ENCODE measurements around the gene AEN.

AEN gene

GRCh38 chr15:88655800-88656488, 34.8 kb downstream of the AEN start:
- DNase-seq = no peak
- Mint-ChIP-seq H3K27me3 (ENCODE audit: low read depth, poor library complexity) (peaks cover 23% of the 10 kb centered on the region), H3K9me3 (no peaks in the 10 kb centered on the region), H3K4me3 (no peak overlapping the region), H3K4me1 (peaks cover 15% of the 10 kb centered on the region), H3K36me3 (ENCODE audit: low read depth) (no peaks in the 10 kb centered on the region), H3K27ac (no peak overlapping the region)
- no peak for TF ChIP-seq CTCF (IDR thresholded peaks at IDR 0.05)

DNA sequence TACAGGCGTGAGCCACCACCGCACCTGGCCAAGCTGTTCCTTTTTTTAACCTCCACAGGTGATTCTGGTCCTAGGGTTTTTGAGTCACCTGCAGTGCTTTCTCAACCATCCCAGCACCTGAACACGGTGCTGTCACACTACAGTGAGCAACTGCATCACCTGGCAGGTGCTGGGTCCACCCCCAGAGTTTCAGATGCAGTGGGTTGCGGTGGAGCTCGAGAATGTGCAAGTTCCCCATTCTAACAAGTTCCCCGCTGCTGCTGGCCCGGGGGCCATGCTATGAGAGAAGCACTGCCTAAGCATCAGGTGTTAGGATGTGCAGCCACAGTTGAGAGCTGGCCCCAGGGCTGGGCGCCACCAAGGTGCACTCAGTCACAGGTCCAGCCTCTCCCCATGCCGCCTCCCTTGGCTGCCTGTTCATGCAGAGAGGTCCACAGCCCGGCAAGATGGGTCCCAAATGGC, 35.7 kb downstream of the AEN start:
- Mint-ChIP-seq H3K4me3 (no peak overlapping the region), H3K27ac (no peak overlapping the region), H3K4me1 (peaks cover 15% of the 10 kb centered on the region), H3K9me3 (no peaks in the 10 kb centered on the region), H3K36me3 (ENCODE audit: low read depth) (no peaks in the 10 kb centered on the region), H3K27me3 (ENCODE audit: low read depth, poor library complexity) (peaks cover 29% of the 10 kb centered on the region)
- TF ChIP-seq CTCF (IDR thresholded peaks at IDR 0.05) = no peak
- DNase-seq = no peak

DNA sequence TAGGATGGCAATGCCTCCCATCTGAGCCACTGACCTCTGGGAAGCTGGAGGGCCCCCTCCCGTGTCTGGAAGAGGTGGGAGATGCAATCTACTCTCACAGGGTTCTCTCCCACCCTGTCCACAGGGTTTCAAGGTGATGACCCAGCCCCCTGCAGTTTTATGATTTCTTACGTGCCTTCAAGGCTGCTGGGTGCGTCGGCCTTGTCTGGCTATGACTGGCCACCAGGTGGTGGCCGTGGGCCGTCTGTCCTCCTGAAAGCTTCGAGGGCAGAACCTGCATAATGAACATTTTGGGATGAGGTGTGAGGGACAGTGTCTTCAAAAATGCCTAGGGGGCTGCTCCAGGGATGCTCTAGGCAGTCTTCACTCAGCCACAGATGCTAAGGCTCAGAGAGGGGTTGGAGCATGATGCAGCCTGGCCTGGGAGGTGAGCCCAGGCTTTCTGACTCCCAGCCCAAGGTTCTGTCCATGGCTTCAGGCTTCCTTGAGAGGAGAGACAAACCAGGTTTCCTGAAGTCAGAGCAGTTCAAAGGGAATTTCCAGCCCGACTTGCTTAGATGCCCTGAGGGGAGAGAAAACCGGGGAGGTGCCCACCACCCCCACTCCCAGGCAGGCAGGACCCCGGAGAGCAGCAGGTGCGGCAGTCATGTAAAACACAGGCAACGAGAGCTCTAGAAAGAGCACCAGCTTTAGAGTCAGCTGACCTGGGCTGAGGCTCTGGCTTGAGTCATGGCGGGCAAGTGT, 36.4 kb downstream of the AEN start:
- Mint-ChIP-seq H3K27me3 (ENCODE audit: low read depth, poor library complexity) (peaks cover 36% of the 10 kb centered on the region), H3K4me3 (no peak overlapping the region), H3K4me1 (peaks cover 15% of the 10 kb centered on the region), H3K36me3 (ENCODE audit: low read depth) (no peaks in the 10 kb centered on the region), H3K9me3 (peaks cover 5% of the 10 kb centered on the region), H3K27ac (peak overlapping the region; percentile 44)
- DNase-seq = peak; percentile 63
- peak; percentile 80 for TF ChIP-seq CTCF (IDR thresholded peaks at IDR 0.05)

DNA sequence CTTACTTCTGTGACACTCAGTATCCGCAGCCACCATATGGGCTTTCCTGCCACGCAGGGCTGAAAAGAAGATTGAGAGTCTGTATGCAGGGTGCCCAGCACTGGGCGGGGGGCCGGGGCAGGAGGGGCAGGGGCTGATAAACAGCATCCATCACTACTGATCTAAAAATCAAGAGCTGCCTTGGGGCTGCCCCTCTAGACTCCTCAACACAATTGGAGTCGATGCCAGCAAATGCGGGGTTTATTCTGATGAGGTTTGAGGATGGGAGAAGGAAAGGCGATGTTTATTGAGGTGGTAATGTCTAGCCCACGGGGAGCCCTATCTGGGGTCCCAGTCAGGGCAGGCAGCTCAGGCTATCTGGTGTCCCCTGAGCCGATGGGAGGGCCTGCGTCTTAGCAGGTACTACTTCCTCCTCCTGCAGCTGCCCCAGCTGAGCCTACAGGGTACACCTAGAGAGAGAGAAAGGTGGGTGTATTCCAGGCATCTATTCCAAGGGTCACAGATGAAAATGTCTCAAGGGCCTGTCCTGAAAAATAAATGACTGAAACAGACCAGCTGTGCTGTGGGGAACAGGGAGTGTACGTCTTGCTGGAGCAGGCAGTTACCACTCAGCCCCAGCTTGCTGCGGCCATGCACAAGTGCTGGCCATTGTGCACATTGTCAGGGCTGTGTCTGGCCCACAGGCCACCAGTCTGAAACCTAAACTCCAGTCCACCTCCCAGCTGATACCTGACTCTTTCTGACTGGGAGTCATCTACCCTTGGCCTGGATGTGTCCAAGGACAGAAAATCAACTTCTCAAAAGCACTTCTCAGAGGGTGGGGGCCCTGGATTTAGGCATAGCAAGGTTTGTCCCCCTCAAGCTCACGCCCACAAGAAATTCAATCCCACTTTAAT, 37.2 kb downstream of the AEN start:
- Mint-ChIP-seq H3K4me1 (peaks cover 15% of the 10 kb centered on the region), H3K27me3 (ENCODE audit: low read depth, poor library complexity) (peaks cover 41% of the 10 kb centered on the region), H3K4me3 (no peak overlapping the region), H3K27ac (no peak overlapping the region), H3K9me3 (peaks cover 10% of the 10 kb centered on the region), H3K36me3 (ENCODE audit: low read depth) (no peaks in the 10 kb centered on the region)
- TF ChIP-seq CTCF (IDR thresholded peaks at IDR 0.05) = no peak
- DNase-seq = no peak

GRCh38 chr15:88658972-88659931, 38.1 kb downstream of the AEN start:
- H3K36me3 Mint-ChIP-seq (ENCODE audit: low read depth) = no peaks in the 10 kb centered on the region
- no peak for DNase-seq
- H3K4me1 Mint-ChIP-seq = peaks cover 15% of the 10 kb centered on the region
- peaks cover 41% of the 10 kb centered on the region for H3K27me3 Mint-ChIP-seq (ENCODE audit: low read depth, poor library complexity)
- H3K27ac Mint-ChIP-seq = no peak overlapping the region
- no peak for TF ChIP-seq CTCF (IDR thresholded peaks at IDR 0.05)
- no peak overlapping the region for H3K4me3 Mint-ChIP-seq
- peaks cover 10% of the 10 kb centered on the region for H3K9me3 Mint-ChIP-seq
